ENCODE measurements around the gene OTOR.

Gene OTOR

DNA sequence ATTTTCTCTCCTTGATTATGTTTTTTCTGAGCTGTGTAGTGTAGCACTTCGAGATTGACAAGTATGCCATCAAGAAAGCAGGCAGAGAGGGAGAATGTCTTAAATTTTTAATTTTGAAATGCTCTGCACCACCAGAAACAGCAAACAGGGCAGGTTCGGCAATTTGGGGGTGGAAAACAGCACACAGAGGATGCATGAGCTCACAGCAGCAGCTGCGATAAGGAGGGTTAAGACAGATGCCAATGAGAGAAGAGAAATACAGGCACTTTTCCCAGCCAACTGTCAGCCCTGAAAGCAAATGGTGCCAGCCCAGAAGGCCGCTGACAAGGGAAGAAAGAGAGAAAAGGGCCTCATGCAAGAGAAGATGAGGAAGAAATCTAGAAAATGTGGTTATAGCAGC lies 33.4 kb upstream of the OTOR start:
- H3K27ac Mint-ChIP-seq: no peak overlapping the region

DNA sequence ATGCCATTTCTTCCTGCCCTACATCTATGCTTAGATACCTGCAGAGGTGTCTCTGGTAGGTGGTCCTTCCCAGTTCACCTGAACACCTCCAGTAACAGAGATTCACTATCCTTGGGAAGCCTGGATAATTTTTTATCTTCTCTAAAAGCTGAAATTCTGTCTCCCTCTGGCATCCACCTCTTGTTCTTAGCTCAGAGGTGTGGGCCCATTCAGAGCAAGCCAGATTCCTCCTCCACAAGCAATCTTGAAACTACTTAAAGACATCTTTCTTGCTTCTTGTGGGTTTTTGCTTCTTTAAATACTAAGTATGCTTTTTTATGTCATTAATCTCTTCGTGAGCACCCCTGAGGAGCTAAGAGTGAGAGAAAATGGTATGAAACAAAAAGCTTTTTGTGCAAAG lies 28.7 kb upstream of the OTOR start:
- Mint-ChIP-seq H3K27me3 (ENCODE audit: low read depth, poor library complexity) (peaks cover 38% of the 10 kb centered on the region), H3K27ac (no peak overlapping the region), H3K36me3 (ENCODE audit: low read depth) (no peaks in the 10 kb centered on the region), H3K4me1 (no peaks in the 10 kb centered on the region), H3K9me3 (peaks cover 4% of the 10 kb centered on the region), H3K4me3 (no peak overlapping the region)
- DNase-seq: no peak
- TF ChIP-seq, protein P1, sequence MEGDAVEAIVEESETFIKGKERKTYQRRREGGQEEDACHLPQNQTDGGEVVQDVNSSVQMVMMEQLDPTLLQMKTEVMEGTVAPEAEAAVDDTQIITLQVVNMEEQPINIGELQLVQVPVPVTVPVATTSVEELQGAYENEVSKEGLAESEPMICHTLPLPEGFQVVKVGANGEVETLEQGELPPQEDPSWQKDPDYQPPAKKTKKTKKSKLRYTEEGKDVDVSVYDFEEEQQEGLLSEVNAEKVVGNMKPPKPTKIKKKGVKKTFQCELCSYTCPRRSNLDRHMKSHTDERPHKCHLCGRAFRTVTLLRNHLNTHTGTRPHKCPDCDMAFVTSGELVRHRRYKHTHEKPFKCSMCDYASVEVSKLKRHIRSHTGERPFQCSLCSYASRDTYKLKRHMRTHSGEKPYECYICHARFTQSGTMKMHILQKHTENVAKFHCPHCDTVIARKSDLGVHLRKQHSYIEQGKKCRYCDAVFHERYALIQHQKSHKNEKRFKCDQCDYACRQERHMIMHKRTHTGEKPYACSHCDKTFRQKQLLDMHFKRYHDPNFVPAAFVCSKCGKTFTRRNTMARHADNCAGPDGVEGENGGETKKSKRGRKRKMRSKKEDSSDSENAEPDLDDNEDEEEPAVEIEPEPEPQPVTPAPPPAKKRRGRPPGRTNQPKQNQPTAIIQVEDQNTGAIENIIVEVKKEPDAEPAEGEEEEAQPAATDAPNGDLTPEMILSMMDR (IDR thresholded peaks at IDR 0.05): no peak

More for the DNA sequence above, 33.4 kb upstream of the OTOR start:
- TF ChIP-seq, protein P1 (IDR thresholded peaks at IDR 0.05): no peak
- no peak overlapping the region for H3K4me3 Mint-ChIP-seq
- no peaks in the 10 kb centered on the region for H3K36me3 Mint-ChIP-seq (ENCODE audit: low read depth)
- peaks cover 3% of the 10 kb centered on the region for H3K27me3 Mint-ChIP-seq (ENCODE audit: low read depth, poor library complexity)
- H3K4me1 Mint-ChIP-seq: peaks cover 8% of the 10 kb centered on the region
- no peak for DNase-seq
- H3K9me3 Mint-ChIP-seq: no peaks in the 10 kb centered on the region

DNA sequence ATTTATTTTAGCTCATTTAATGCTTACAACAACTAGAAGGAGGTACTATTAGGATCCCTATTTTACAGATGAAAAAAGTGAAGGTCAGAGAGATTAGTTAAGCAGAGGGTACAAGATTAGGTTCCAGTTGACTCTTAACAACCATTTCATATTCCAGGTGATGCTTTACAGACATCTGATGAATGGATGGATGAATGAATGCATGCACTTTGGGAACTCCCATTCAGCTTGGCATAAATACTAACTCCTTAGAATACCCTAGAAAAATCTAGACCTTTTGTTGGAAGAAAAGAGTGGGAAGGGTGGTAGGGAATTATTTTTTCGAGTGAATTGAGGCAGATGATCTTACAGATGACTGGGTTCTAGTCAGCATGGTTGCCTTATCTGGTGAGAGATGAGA lies 19.1 kb upstream of the OTOR start:
- Mint-ChIP-seq H3K4me3 (peak overlapping the region; percentile 98), H3K4me1 (peaks cover 21% of the 10 kb centered on the region), H3K27me3 (ENCODE audit: low read depth, poor library complexity) (peaks cover 46% of the 10 kb centered on the region), H3K36me3 (ENCODE audit: low read depth) (peaks cover 17% of the 10 kb centered on the region), H3K9me3 (peaks cover 22% of the 10 kb centered on the region), H3K27ac (peak overlapping the region; percentile 98)
- TF ChIP-seq, protein P1 (IDR thresholded peaks at IDR 0.05): no peak
- no peak for DNase-seq

DNA sequence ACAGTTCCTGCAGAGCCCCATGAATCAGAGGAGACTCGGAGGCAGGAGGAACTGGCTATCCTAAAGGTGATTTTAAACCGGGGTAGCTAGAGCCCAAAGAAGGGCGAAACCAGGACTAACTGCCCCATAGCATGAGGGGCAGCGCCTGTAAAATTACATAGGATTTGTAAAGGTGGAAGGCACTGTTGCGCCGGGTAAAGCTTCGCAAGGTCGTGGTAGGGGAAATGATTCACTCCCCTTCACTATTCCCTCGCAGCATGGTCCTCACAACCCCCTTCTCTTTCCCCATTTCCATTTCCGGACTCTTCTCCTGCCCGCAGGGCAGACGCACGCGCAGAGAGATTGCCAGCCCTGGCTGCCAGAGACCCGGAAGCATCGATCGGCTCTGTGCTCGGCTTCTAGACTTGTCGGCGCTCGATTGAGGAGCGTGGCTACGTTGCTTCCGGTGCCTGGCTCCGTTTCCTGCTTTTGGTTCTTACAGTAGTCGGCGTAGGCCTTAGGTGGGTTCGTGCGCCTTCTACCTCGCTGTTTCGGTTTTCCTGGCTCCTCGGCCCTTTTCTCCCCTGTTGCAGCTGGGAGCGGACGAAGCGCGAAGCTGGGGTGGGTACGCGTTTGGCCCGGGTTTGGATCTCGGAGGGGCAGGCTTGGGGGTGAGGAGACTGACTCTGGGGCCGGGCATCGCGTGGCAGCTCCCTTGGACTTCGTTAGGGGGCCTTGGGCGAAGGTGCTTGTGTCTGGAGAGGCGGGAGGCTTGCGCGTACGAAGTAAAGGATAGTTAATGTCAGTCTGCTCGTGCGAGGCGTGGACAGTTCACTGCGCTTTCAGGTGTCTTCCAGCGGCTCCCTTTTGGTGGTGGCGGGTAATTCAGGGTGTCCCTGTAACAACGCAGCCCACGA lies 18.3 kb upstream of the OTOR start, which contains the start of gene SNRPB2:
TSS of gene SNRPB2 (plus strand) at position 462 of the 896 bp plus-strand sequence. CDS start 1,677 bp downstream, outside the sequence.
- DNase-seq: peak; percentile 86
- H3K4me1 Mint-ChIP-seq: peaks cover 21% of the 10 kb centered on the region
- H3K27ac Mint-ChIP-seq: peak within 1 kb of the TSS; percentile 98
- peaks cover 20% of the 10 kb centered on the region for H3K9me3 Mint-ChIP-seq
- TF ChIP-seq, protein P1 (IDR thresholded peaks at IDR 0.05): no peak
- peaks cover 38% of the 10 kb centered on the region for H3K27me3 Mint-ChIP-seq (ENCODE audit: low read depth, poor library complexity)
- peak within 1 kb of the TSS; percentile 98 for H3K4me3 Mint-ChIP-seq
- H3K36me3 Mint-ChIP-seq (ENCODE audit: low read depth): peaks cover 19% of the 10 kb centered on the region

DNA sequence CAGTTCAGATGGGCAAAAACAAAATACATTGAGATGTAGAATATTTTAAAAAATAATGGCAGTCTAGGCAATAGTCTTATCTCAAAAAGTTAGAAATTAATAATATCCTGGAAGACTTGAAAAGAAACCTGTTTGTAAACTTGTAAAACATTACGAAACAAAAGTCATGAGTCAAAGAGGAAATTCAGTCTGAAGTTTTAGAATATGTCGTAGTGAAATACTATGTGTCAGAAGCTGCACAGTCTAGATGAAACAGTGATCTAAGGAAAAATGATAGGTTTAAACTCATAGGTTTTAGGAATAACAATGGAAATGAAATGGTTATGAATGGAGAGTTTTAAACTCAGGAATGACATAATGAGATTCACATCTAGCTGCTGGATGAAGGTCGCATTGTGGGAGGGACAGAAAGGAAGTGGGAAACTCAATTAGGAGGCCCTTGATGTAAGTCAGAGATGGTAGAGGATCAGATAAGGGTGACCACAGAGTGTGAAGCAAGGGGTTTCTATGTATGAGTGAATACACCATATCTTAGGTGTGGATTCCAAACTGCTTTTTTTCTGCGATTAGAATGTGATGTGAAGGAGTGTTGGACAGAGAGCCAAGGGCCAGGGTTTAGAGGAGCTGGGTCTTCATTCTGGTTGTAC lies 15.5 kb upstream of the OTOR start:
- H3K4me1 Mint-ChIP-seq: peaks cover 21% of the 10 kb centered on the region
- no peak overlapping the region for H3K27ac Mint-ChIP-seq

More for the DNA sequence above, 15.5 kb upstream of the OTOR start:
- no peak overlapping the region for H3K4me3 Mint-ChIP-seq
- H3K9me3 Mint-ChIP-seq: peaks cover 17% of the 10 kb centered on the region
- H3K27me3 Mint-ChIP-seq (ENCODE audit: low read depth, poor library complexity): peaks cover 14% of the 10 kb centered on the region
- TF ChIP-seq, protein P1 (IDR thresholded peaks at IDR 0.05): no peak
- no peak for DNase-seq
- H3K36me3 Mint-ChIP-seq (ENCODE audit: low read depth): peaks cover 43% of the 10 kb centered on the region
